Amniotic epithelial cell (primary cell): ENCODE data around the gene NUP205.
A peak's percentile ranks its signal among the peaks of the same experiment; 100 is the strongest.

Experiments used
- DNase-seq: peaks from one replicate; pipeline ENCODE4 v3.0.0-alpha.2; 2010; ENCODE audit warnings: low read depth

Gene NUP205, protein sequence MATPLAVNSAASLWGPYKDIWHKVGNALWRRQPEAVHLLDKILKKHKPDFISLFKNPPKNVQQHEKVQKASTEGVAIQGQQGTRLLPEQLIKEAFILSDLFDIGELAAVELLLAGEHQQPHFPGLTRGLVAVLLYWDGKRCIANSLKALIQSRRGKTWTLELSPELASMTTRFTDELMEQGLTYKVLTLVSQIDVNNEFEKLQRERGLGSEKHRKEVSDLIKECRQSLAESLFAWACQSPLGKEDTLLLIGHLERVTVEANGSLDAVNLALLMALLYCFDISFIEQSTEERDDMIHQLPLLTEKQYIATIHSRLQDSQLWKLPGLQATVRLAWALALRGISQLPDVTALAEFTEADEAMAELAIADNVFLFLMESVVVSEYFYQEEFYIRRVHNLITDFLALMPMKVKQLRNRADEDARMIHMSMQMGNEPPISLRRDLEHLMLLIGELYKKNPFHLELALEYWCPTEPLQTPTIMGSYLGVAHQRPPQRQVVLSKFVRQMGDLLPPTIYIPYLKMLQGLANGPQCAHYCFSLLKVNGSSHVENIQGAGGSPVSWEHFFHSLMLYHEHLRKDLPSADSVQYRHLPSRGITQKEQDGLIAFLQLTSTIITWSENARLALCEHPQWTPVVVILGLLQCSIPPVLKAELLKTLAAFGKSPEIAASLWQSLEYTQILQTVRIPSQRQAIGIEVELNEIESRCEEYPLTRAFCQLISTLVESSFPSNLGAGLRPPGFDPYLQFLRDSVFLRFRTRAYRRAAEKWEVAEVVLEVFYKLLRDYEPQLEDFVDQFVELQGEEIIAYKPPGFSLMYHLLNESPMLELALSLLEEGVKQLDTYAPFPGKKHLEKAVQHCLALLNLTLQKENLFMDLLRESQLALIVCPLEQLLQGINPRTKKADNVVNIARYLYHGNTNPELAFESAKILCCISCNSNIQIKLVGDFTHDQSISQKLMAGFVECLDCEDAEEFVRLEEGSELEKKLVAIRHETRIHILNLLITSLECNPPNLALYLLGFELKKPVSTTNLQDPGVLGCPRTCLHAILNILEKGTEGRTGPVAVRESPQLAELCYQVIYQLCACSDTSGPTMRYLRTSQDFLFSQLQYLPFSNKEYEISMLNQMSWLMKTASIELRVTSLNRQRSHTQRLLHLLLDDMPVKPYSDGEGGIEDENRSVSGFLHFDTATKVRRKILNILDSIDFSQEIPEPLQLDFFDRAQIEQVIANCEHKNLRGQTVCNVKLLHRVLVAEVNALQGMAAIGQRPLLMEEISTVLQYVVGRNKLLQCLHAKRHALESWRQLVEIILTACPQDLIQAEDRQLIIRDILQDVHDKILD (N-terminal part only)

DNA sequence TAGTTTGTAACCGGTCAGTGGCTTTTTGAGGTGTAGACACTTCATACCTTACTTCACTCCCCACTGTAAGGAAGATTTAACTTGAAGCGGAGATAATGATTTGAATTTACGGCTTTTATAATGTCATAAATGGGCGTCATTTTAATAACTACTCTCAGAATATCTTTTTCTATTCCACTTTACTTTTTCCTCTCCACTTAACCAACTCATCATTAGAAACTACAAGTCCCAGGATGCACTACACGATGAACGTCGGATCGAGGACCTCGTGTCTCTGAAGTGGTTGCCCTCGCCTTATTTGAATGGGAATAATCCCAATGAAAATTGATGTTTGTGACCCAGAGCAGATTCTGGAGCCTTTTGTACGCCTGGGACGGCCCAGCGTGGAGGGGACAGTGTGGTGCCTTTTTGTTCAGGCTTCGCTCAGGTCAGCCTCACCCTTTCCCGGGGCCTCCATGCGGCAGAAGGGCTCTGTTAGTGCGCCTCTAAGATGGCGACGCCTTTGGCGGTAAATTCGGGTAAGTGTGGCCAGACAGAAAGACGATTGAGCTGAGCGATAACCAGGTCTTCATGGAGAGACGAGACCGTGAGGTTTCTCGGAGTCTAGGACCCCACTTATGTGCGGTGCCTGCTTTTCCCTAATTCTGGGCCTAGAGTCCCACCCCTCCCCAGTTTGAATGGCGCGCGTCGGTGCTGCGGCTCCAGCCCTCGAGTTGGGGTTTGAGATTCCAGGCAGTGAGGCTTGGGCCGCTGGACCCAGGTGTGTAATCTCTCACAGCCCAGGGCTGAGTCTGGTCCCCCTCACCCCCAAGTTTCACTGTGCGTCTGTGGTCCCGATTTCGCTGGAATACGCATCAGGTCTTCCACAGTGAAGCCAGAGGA lies at the start of gene NUP205:
Gene NUP205, plus strand, starts transcription at position 463 of the 882 bp plus-strand sequence. Its CDS starts 28 bp downstream, at position 491.
- peak; percentile 80 for DNase-seq

DNA sequence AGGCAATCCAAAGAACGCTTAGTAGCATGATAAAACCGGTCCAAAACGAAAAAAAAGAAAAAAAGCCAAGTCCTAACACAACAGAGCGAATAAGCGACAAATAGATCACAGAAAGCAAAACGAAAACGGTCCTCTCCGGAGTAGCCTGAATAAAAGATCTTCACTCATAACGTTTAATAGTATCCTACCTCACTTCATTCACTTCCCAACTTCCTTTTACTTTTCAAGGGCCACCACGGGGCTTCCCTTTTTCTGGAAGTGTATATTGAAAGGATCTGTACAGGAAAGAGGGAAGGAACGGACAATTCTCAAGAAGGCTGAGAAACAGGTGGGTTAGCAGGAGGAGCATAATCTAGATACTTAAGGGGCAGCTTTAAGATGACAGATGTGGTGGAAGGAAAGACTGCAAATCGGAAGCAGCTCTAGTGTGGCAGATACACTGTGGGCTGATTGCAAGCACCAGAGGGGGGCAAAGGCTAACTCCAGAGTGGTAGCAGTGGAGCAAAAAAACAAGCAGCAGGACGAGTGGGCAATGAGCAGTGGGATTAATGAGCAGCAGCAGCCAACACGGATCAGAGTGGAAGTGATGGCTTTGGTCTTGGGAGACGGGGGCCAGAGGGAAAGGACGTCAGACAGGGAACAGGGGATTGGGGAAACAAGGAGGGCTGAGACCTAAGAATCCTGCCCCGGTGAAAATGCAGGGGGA lies 48.7 kb upstream of the NUP205 start:
- DNase-seq = peak; percentile 35

DNA sequence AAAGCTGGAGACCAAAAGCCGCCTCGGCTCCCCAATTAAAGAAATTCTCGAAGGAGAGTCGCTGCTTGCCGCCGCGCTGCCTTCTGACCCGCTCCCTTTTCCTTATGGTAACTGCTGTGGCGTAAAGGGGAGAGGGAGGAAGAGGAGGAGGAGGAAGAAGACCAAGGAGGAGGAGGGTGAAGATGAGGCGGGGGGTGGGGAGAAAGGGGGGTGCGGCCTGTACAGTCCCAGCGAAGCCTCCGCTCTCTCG lies 48.2 kb upstream of the NUP205 start:
- DNase-seq = peak; percentile 58

DNA sequence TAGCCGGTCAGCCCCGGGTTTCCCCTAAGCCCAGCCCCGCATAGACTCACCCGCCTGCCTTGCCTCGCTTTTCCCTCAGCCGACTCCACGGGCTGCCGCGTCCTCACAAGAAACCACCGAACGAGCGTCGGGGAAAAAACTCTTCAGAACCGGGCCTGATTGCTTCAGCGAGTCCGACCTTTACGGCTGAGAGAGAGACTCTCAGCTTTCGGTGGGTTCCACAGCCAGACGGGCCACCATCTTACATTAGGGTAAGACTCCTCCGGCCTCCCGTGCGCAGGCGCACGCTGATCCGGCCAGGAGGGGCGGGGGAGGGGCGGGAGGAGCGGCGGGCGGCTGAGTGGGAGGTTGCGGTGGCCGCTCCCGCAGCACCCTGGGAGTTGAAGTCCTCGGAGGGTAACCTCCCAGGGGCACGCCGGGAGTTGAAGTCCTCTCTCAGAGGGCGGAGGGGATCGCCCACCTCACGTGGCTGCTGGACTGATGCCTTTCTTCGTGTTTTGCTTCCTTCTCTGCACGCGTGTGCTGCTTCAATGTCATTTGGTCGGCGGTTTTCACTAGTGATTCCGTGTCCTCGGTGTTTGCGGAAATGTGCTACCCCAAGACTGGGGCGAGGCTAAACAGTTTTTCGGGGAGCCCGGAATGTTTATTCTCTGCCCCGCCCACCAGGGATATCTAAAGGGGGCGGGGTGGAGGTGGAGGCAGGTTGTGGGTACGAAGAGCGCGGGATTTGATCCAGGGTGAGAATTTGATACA lies 47.7 kb upstream of the NUP205 start, which contains the start of gene CNOT4:
Gene CNOT4, minus strand, starts transcription at position 264 of the 753 bp plus-strand sequence. CDS start 71,771 bp downstream, outside the sequence.
- peak; percentile 92 for DNase-seq

DNA sequence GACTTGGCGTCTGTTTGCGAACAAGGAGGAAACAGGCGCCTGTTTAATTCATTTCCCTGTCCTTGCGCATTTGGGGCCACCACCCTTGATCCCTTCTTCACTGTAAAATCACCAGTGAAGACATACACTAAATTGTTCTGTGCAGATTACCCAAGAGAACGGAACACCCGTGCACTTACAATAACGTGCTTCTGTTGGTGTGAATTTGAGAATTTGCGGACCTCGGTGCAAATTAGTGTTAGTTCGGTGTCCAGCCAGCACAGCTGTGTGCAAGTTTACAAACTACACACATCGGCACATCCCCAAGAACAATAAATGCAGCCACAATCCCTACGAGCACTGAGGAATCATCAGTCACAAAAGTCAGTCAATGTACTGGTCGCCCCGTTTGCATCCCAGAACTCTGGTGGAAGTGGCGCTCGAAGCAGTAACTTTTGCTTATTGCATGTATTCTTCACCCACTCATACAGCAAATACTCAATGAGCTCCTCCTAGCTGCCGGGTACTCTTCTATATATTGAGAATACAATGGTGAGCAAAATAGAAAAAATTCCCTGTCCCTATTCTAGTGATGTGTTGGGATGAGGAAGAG lies 47.0 kb upstream of the NUP205 start:
- DNase-seq = peak; percentile 20

DNA sequence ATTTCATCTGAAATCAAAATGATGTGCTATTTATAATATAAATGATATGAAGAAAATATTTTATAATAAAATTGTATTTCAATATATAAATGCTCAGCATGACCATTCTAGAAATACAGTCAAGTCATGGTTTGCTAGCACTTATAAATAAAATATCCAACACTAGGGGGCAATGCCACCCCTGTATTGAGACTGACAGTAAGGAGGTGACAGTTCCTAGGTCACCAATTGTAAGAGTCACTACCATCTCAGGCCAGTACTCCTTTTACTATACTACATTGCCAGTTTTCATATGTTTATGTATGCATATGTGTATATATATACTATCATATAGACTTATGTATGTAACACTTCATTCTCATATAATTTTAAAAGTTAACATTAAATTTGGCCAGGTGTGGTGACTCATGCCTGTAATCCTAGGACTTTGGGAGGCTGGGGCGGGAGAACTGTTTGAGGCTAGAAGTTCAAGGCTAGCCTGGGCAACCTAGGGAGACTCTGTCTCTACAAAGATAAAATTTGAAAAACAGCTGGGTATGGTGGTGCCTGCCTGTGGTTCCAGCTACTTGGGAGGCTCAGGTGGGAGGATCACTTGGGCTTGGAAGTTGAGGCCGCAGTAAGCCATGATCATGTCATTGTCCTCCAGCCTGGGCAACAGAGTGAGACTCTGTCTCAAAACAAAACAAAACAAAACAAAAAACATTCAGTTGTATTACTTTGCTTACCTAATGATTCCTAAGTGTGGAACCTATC lies 45.4 kb upstream of the NUP205 start:
- DNase-seq = peak; percentile 66

DNA sequence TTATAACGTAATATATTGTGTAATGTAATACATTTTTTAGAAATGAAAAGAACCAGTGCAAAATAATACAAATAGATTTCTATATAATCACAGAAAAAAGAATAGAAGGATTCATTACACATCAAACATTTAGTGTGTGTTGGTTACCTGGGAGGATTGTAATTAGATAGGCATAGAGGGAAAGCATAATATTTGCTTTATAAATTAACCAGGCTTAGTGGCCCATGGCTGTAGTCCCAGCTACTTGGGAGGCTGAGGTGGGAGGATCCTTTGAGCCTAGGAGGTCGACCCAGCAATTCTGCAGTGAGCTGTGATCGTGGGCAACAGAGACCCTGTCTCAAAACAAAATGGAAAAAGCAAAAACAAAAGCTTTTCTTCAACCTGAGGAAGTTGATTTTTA lies 42.9 kb upstream of the NUP205 start:
- DNase-seq = no peak

DNA sequence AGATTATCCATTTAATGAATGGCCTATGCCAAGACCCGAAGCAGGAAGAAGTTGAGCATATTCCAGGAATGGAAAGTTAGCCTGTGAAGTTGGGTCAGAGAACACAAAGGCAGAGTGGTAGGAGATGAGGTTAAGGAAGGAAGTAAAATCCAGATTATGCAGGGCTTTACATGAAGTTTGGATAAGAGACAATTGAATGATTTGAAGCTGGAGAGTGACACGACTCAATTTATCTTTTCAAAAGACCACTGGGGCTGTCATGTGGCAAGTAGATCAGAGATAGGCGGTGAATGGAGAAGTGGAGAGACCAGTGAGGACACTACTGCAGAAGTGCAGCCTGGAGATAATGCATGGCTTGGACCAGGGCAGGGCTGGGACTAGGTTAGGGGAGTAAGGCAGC lies 40.7 kb upstream of the NUP205 start:
- no peak for DNase-seq

DNA sequence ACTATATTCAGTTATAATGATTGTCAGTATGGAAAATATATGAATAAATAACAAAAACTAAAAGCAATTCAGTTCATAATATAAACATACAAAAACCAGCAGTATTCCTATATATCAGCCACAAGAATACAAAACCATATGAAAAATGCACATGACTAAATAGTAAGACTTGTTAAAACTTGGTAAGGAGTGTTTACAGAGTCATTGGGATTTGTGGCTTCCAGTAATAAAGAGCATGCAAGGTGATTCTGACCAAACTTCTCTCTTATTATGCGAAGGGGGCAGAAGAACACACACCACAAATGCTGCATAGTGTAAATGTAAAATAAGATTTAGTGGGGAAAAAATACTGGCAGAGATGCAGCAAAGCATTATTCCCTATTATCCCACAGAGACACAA lies 39.0 kb upstream of the NUP205 start:
- DNase-seq = no peak

DNA sequence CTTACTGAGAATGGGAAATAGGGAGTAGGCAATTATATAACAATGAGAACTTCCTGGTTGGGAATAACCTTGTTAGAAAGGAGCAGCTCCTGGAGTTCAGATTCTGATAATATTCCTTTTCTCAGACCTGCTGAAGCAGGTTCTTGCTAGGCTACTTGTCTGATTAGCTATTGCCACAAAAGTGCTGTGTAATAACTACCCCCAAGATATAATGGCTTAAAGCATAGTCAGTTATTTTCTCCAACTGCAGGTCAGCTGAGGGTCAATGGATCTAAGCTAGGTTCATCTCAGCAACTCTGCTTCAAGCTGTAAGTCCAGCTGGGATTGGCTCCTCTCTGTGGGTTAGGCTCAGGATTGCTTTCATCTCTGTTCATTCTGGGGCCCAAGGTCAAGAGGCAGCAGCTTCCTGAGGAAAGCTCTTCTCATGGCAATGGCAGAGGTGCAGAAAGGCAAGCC lies 38.5 kb upstream of the NUP205 start:
- no peak for DNase-seq

DNA sequence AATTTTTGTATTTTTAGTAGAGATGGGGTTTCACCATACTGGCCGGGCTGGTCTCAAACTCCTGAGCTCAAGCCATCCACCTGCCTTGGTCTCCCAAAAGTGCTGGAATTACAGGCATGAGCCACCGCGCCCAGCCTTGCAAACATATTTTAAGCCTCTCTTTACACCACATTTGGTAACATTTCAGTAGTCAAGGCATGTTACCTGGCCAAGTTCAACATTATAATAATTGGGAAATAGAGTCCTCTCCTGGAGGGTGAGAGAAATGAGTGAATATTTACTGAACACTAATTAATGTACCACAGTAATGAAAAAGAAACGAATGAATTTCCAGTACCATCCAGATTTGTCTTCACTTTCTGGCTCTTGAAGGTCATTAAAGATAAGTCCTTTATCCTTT lies 37.8 kb upstream of the NUP205 start:
- DNase-seq = no peak

DNA sequence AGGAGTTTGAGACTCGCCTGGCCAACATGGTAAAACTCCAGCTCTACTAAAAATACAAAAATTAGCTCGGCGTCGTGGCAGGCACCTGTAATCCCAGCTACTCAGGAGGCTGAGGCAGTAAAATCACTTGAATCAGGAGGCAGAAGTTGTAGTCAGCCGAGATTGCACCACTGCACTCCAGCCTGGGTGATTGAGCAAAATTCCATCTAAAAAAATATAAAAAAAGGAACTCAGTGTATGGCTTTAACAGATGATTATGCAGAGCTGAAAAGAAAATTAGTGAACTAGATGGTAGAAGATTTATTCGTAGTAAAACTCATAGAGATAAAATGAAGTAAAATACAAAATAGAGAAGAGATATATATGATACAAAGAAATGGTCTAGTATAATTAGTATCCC lies 35.2 kb upstream of the NUP205 start:
- DNase-seq = no peak

DNA sequence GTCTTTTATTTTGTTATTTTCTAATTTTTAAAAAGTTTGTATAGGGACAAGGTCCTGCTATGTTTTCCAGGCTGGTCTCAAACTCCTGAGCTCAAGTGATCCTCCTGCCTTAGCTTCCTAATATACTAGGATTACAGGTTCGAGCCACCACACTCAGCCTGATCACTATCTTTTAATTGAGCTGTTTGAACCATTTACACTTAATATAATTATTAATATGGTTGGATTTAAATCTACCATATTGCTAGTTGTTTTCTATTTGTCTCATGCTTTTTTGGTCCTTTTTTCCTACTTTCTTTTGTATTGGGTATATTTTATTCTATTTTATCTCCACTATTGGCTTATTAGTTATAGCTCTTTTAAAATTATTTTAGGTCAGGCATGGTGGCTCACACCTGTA lies 34.6 kb upstream of the NUP205 start:
- no peak for DNase-seq

DNA sequence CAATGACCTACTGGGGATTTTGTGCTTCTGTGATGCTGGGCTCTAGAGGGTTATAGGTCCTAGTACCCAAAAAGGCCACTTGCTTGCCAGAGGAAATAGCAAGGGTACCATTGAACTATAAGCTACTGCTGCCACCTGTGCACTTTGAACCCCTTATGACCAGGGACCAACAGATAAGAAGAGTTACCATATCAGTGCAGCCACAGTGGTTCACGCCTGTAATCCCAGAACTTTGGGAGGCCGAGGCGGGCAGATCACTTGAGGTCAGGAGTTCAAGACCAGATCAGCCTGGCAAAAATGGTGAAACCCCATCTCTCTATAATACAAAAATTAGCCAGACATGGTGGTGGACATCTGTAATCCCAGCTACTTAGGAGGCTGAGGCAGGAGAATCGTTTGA lies 32.3 kb upstream of the NUP205 start:
- DNase-seq = no peak

DNA sequence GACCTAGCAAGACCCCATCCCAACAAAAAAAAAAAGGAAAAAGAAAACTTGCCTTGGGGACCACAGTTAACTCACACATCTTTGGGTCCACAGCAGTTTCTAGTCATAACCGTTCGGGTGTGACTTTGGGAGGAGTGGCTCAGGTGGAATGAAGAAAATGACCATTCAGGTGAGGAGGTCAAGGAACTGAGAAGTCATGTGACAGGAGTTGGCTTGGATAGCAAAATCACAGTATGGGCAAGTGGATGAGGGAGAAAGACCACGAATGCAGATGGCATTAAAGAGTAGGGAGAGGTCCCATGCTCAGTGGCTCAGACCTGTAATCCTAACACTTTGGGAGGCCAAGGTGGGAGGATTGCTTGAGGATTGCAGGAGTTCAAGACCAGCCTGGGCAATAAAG lies 30.7 kb upstream of the NUP205 start:
- no peak for DNase-seq

DNA sequence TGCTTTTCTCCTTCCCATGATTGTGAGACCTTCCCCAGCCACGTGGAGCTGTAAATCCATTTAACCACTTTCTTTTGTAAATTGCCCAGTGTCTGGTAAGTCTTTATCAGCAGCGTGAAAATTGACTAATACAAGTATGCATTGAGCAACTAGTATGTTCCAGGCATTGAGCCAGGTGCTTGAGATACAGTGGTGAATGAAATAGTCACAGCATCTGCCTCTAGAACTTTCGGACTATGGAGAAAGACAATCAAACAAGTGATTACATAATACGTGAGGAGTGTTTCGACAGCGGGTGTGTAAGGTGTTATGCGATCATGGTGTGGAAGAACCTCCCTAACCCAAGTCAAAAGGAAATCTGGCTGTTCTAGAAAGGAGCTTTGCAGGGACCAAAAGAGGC lies 21.6 kb upstream of the NUP205 start:
- peak; percentile 98 for DNase-seq

DNA sequence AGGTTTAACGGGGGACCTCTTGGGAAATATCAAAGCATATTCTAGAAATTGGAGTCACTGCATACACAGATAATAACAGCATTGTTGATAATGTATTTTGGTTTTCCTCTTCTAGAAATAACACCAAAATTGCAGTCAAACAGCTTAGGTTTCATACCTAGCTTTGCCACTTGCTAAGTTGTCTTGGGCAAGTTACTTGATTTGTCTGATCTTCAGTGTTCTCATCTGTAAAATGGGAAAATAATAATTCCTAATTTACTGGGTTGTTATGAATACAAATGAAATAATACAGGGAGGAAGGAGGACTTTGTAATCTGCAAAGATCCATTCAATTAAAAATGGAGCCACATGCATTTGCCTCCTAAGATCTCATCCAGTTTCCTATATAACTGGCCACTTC lies 20.3 kb upstream of the NUP205 start:
- DNase-seq = no peak

DNA sequence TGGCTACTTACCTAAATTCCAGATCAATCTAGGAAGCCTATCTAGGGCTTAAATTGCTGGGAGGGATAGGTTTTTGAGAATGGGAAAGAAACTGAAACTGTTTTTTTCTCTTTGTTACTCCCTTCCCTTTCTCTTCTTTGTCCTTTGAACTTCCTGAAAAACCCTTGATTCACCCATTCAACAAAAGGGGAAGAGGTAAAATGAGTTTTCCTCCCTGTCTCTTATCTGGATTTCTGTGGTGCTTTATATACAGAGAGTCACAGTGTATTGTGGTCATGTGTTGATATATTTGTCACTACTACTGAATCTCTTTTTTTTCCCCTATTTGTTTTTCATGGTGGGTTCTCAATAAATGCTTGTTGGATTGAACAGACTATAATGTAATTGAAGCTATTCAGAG lies 19.8 kb upstream of the NUP205 start:
- DNase-seq = no peak

DNA sequence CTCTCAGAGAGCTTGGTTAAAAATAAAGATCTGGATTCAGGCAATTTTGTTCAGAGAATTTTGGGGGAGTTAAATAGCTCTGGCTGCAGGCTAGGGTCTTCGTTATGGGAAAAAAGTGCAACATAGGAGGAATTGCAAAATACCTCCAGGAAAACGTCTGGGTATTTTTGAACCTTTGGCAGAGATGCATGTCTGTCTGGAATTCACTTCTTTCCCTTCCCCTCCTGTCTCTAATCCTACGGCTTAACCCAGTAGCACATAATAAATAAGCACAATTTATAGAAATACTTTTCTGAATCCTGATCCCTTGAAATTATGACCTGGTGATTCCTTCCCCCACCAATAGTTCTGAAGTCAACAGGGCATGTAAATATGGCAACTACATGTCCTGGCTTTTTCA lies 19.3 kb upstream of the NUP205 start:
- peak; percentile 70 for DNase-seq
